Stimulated activated CD8-positive, alpha-beta memory T cell treated with anti-CD3 and anti-CD28 coated beads, Interleukin-2, amount 100 ng/mL, for 1 hour (primary cell): Measurements from ENCODE around the gene ASTN2.

Source experiments
- DNase-seq, 2 donors: peaks; one replicate each; pipeline ENCODE4 v3.0.0-alpha.2; 2020; ENCODE audit warnings: low read depth in 2 of 2

Gene ASTN2

GRCh38 chr9:117413346-117414219 lies 1.3 kb downstream of the ASTN2 start:
- no peak for DNase-seq

- DNase-seq: no peak
These were observed 2.0 kb downstream of the ASTN2 start for GRCh38 chr9:117412841-117413240.

- DNase-seq: no peak
These were observed 2.7 kb downstream of the ASTN2 start for GRCh38 chr9:117412006-117412715.

- DNase-seq: no peak
These were observed 3.3 kb downstream of the ASTN2 start for GRCh38 chr9:117411547-117411946.

- no peak for DNase-seq
These were observed 5.5 kb downstream of the ASTN2 start for GRCh38 chr9:117409321-117409720.

- DNase-seq: no peak
These were observed 7.3 kb downstream of the ASTN2 start for GRCh38 chr9:117407436-117408022.

GRCh38 chr9:117405950-117406705 lies 8.7 kb downstream of the ASTN2 start:
- no peak for DNase-seq

GRCh38 chr9:117403848-117404247 lies 11.0 kb downstream of the ASTN2 start:
- DNase-seq: no peak

- DNase-seq: no peak
These were observed 11.4 kb downstream of the ASTN2 start for GRCh38 chr9:117403403-117403811.

GRCh38 chr9:117400171-117400570 lies 14.7 kb downstream of the ASTN2 start:
- DNase-seq: no peak

- no peak for DNase-seq
These were observed 19.7 kb downstream of the ASTN2 start for GRCh38 chr9:117395151-117395650.

GRCh38 chr9:117394655-117395054 lies 20.2 kb downstream of the ASTN2 start:
- no peak for DNase-seq

- DNase-seq: no peak
These were observed 21.9 kb downstream of the ASTN2 start for GRCh38 chr9:117392992-117393391.

- DNase-seq: no peak
These were observed 27.4 kb downstream of the ASTN2 start for GRCh38 chr9:117387422-117387821.

- no peak for DNase-seq
These were observed 35.5 kb downstream of the ASTN2 start for GRCh38 chr9:117379341-117379740.

GRCh38 chr9:117377046-117377445 lies 37.8 kb downstream of the ASTN2 start:
- DNase-seq: no peak

GRCh38 chr9:117375956-117376355 lies 38.9 kb downstream of the ASTN2 start:
- no peak for DNase-seq

GRCh38 chr9:117374076-117374725 lies 40.7 kb downstream of the ASTN2 start:
- no peak for DNase-seq

- DNase-seq: no peak
These were observed 46.1 kb downstream of the ASTN2 start for GRCh38 chr9:117368684-117369230.

- DNase-seq: no peak
These were observed 49.4 kb downstream of the ASTN2 start for GRCh38 chr9:117365438-117365837.

GRCh38 chr9:117363006-117363405 lies 51.9 kb downstream of the ASTN2 start:
- no peak for DNase-seq
